H1 (cell line): Measurements from ENCODE around the gene GSAP.

Experiments used
- NRF1 ChIP-seq: IDR thresholded peaks from 2 replicates; pipeline ENCODE4 v1.6.1; 2011; ENCODE audit warnings: mild to moderate bottlenecking, low read depth, low read length, improper control_type of control experiment
- POLR2A ChIP-seq, 2 experiments: IDR thresholded peaks; 1 replicate in 1 of 2; 2 replicates in 1 of 2; pipeline ENCODE4 v1.6.1; 2011; ENCODE audit warnings: low read depth in 2 of 2, low read length in 2 of 2, mild to moderate bottlenecking in 2 of 2; ENCODE audit errors: control extremely low read depth in 1 of 2
- POLR2AphosphoS5 ChIP-seq: IDR thresholded peaks from 2 replicates; pipeline ENCODE4 v1.6.1; 2011; ENCODE audit warnings: low read depth, low read length

DNA sequence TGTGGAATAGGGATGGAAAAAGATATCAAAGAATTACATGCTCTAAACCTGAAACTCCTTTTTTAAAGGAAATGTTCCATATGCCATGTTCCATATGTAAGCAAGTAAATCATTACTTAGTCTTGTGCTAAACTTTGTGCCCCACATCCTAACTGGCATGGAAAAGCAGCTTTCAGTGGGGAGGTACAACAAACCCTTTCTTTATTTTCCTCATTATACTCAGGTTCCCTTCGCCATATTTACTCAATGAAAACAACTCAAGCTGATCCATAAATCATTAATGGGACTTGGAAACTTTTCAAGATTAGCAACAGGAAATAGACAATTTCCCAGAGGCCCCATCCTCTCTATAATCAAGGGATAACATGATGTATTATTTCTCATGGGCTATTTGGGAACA is 56.0 kb downstream of the GSAP start:
- TF ChIP-seq POLR2AphosphoS5 = no peak
- TF ChIP-seq POLR2A (IDR thresholded peaks at IDR 0.05; ENCODE audit: control extremely low read depth in 1 of 2, low read depth in 2 of 2, low read length in 2 of 2) = no peak
- no peak for TF ChIP-seq NRF1
